NT2/D1 (cell line): ENCODE measurements around the gene SLC22A4.

Source experiments
- YY1 ChIP-seq: IDR thresholded peaks from 2 replicates; pipeline ENCODE4 v1.6.1; 2011; ENCODE audit not compliant: insufficient read length, insufficient read depth
- ZNF274 ChIP-seq: IDR thresholded peaks from 2 replicates; pipeline ENCODE4 v1.6.1; 2011; ENCODE audit warnings: mild to moderate bottlenecking, low read depth, low read length

GRCh38 chr5:132383261-132383660 lies 89.1 kb downstream of the SLC22A4 start:
- TF ChIP-seq ZNF274 (no peak), YY1 (no peak)
